ENCODE results near the gene LMNTD2.

DNA sequence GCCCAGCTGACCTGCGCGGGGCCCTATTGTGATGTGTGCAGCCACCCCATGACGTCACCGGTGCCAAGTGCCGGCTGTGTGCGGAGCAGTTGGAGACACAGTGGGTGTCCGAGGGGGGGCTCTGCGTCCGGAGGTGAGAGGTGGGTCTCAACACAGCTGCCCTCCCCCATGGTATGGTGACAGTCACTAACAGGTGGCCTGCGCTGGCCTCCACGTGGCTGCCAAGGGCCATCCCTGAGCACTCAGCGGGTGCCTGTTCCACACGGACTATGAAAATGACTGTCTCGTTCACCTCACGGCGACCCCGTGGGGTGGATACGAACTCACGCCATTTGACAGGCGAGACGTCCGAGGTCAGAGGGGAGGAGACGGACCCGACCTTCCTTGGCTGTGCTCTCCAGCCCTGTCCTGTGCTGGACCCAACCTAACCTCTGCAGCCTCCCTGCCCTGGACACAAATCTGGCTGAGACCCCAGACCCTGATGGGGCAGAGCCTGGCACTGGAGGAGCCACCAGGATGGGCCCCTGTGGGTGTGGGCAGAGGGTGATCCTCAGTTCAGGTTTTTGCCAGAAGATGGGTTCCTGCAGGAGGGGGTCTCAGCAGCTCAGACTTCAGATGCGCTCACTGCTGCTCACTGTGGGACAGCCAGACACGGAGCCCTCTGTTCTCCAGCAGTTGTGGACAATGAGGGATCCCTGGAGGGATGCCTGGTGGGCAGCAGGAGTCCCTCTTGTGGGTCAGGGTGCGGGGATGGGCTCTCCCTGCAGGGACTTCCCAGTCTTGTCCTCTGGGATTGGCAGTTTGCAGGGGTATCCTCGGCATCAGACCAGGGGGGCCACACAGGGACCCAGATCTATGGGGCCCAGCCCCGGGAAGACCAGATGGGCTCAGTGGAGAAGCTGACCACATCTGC lies 31.5 kb downstream of the LMNTD2 start:
- TF ChIP-seq, protein P1, sequence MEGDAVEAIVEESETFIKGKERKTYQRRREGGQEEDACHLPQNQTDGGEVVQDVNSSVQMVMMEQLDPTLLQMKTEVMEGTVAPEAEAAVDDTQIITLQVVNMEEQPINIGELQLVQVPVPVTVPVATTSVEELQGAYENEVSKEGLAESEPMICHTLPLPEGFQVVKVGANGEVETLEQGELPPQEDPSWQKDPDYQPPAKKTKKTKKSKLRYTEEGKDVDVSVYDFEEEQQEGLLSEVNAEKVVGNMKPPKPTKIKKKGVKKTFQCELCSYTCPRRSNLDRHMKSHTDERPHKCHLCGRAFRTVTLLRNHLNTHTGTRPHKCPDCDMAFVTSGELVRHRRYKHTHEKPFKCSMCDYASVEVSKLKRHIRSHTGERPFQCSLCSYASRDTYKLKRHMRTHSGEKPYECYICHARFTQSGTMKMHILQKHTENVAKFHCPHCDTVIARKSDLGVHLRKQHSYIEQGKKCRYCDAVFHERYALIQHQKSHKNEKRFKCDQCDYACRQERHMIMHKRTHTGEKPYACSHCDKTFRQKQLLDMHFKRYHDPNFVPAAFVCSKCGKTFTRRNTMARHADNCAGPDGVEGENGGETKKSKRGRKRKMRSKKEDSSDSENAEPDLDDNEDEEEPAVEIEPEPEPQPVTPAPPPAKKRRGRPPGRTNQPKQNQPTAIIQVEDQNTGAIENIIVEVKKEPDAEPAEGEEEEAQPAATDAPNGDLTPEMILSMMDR (conservative IDR thresholded peaks at IDR 0.05; ENCODE audit: low read depth, low read length): no peak
- no peak for TF ChIP-seq EZH2phosphoT487 (IDR thresholded peaks at IDR 0.05; ENCODE audit: borderline replicate concordance, low read length)
